ENCODE data around the gene PLEKHF1. TPM values are rescaled to one million over a fixed set of nuclear protein-coding genes. Genes with fewer than 3 reads are reported as not detected.
A peak's percentile ranks its signal among the peaks of the same experiment; 100 is the strongest.

PLEKHF1 gene
- total RNA-seq, 2 experiments from 2014 or later: 20.7 to 21.0 TPM

DNA sequence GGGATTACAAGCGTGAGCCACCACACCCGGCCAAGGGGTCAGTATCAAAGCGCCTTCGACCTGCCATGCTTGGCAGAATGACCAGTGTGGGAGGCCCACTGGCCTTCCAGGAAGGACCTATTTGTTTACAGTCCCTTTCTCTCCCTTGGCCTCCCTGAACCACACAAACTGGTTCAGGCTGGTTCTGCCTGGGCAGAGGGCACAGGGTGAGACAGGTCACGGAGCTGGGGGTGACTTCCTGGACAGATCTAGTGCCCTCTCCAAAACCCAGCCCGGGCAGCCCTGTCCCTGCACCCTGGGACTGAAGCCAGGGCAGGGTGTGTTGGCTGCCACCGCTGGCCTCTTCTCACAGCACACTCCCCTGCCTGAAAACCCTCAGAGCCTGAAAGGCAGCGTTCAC lies 11.3 kb downstream of the PLEKHF1 start:
- peaks cover 82% of the 10 kb centered on the region for H3K4me1 Mint-ChIP-seq (ENCODE audit: low read depth)
- H3K36me3 Mint-ChIP-seq (ENCODE audit: low read depth): peaks cover 23% of the 10 kb centered on the region
- H3K27me3 Mint-ChIP-seq (ENCODE audit: low read depth): no peaks in the 10 kb centered on the region
- no peak for DNase-seq
- CTCF ChIA-PET: interaction anchor here (0.6 to 3.4 kb wide), 3 partner anchors 10 to 66 kb away, joined by 3 to 18 read pairs (median 3); no protein-coding TSS in a partner anchor
- H3K4me3 Mint-ChIP-seq: no peak overlapping the region
- H3K9me3 Mint-ChIP-seq: no peaks in the 10 kb centered on the region
- intact Hi-C loops (cut with micrococcal nuclease): no loop called here
- peak overlapping the region; percentile 67 for H3K27ac Mint-ChIP-seq

- H3K4me1 Mint-ChIP-seq (ENCODE audit: low read depth): peaks cover 77% of the 10 kb centered on the region
- no peak for DNase-seq
- H3K27me3 Mint-ChIP-seq (ENCODE audit: low read depth): no peaks in the 10 kb centered on the region
- no peaks in the 10 kb centered on the region for H3K9me3 Mint-ChIP-seq
- H3K4me3 Mint-ChIP-seq: no peak overlapping the region
- intact Hi-C loops (cut with micrococcal nuclease): no loop called here
- peaks cover 23% of the 10 kb centered on the region for H3K36me3 Mint-ChIP-seq (ENCODE audit: low read depth)
- H3K27ac Mint-ChIP-seq: peak overlapping the region; percentile 67
- CTCF ChIA-PET: interaction anchor here (0.6 to 3.4 kb wide), 4 partner anchors 9 to 67 kb away, joined by 3 to 18 read pairs (median 5); no protein-coding TSS in a partner anchor
Measured at GRCh38 chr19:29677001-29677817, 11.9 kb downstream of the PLEKHF1 start.

DNA sequence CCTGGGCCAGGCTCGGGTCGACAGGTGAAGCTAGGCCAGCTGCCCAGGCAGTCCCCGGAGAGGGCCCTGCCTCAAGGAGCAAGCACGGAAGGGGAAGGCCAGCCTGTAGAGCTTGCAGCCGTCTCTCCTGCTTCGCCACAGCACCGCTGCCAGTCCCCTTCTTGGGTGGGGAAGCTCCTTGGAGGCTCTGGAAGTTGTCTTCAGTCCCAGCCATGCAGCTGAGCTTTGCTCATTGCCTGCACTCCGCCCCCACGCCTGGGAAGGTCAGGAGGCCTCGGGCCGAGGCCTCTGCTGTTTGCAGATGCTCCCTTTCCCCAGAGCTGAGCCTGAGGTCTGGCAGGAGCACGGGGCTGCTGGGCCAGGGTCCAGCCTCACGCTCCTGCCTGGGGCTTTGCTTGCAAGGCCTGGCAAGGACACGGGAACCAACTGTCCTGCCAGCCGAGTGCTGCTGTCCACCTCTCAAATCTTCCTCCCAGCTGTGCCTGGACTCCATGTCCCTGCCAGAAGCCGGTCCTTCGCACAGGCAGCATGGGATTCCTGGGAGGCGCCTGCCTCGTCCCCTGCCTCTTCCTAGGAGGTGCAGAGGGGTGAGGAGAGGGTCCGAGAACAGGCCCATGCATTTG lies 13.3 kb downstream of the PLEKHF1 start:
- Mint-ChIP-seq H3K4me1 (ENCODE audit: low read depth) (peaks cover 64% of the 10 kb centered on the region), H3K36me3 (ENCODE audit: low read depth) (peaks cover 15% of the 10 kb centered on the region), H3K4me3 (no peak overlapping the region), H3K27me3 (ENCODE audit: low read depth) (no peaks in the 10 kb centered on the region), H3K9me3 (no peaks in the 10 kb centered on the region), H3K27ac (no peak overlapping the region)
- intact Hi-C loops (cut with micrococcal nuclease): no loop called here
- DNase-seq: no peak
- CTCF ChIA-PET: interaction anchor here (0.6 to 3.4 kb wide), 6 partner anchors 11 to 72 kb away, joined by 3 to 18 read pairs (median 6); partner anchors contain the start of genes PLEKHF1 and POP4

- H3K4me3 Mint-ChIP-seq: peak overlapping the region; percentile 51
- peaks cover 60% of the 10 kb centered on the region for H3K4me1 Mint-ChIP-seq (ENCODE audit: low read depth)
- CTCF ChIA-PET: interaction anchor here (1.0 to 3.4 kb wide), 6 partner anchors 8 to 69 kb away, joined by 3 to 18 read pairs (median 8); no protein-coding TSS in a partner anchor
- no peaks in the 10 kb centered on the region for H3K27me3 Mint-ChIP-seq (ENCODE audit: low read depth)
- H3K27ac Mint-ChIP-seq: peak overlapping the region; percentile 91
- H3K36me3 Mint-ChIP-seq (ENCODE audit: low read depth): peaks cover 10% of the 10 kb centered on the region
- intact Hi-C loops (cut with micrococcal nuclease): loop anchor here (1.0 to 2.0 kb wide), 2 partner anchors 8 to 15 kb away; partner anchors contain the start of gene PLEKHF1
- DNase-seq: no peak
- no peaks in the 10 kb centered on the region for H3K9me3 Mint-ChIP-seq
Measured at GRCh38 chr19:29679598-29680210, 14.4 kb downstream of the PLEKHF1 start.

DNA sequence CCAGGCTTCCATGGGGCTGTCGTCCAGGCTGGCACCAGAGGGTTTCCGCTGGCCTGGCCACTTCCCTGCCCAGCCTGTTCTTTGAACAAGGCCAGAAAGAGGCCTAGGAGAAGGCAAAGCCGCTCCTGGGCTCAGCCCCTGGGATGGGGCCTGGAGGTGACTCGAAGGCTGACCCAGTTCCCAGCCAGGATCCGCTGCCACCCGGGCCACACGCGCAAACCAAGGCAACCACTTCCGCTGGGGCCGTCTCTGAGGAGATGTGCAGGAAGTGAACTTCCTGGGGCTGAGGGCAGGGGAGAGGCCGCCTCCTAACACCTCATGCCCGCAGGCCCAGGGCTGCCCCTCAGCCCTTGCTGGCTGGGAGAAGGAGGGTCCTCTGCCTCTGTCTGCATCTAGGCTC lies 15.2 kb downstream of the PLEKHF1 start:
- Mint-ChIP-seq H3K27ac (peak overlapping the region; percentile 91), H3K4me1 (ENCODE audit: low read depth) (peaks cover 53% of the 10 kb centered on the region), H3K36me3 (ENCODE audit: low read depth) (peaks cover 4% of the 10 kb centered on the region), H3K27me3 (ENCODE audit: low read depth) (no peaks in the 10 kb centered on the region), H3K4me3 (peak overlapping the region; percentile 66), H3K9me3 (no peaks in the 10 kb centered on the region)
- CTCF ChIA-PET: interaction anchor here (1.0 to 3.9 kb wide), 9 partner anchors 9 to 69 kb away, joined by 3 to 12 read pairs (median 9); no protein-coding TSS in a partner anchor
- peak; percentile 95 for DNase-seq
- intact Hi-C loops (cut with micrococcal nuclease): loop anchor here (1.0 to 2.0 kb wide), 2 partner anchors 9 to 16 kb away; partner anchors contain the start of gene PLEKHF1

GRCh38 chr19:29680937-29681336 lies 15.7 kb downstream of the PLEKHF1 start:
- Mint-ChIP-seq H3K4me1 (ENCODE audit: low read depth) (peaks cover 48% of the 10 kb centered on the region), H3K9me3 (no peaks in the 10 kb centered on the region), H3K4me3 (peak overlapping the region; percentile 66), H3K27me3 (ENCODE audit: low read depth) (no peaks in the 10 kb centered on the region), H3K36me3 (ENCODE audit: low read depth) (peaks cover 2% of the 10 kb centered on the region), H3K27ac (peak overlapping the region; percentile 91)
- intact Hi-C loops (cut with micrococcal nuclease): loop anchor here (1.0 to 2.0 kb wide), 2 partner anchors 10 to 16 kb away; partner anchors contain the start of gene PLEKHF1
- CTCF ChIA-PET: interaction anchor here (1.5 to 3.9 kb wide), 5 partner anchors 9 to 70 kb away, joined by 4 to 12 read pairs (median 9); no protein-coding TSS in a partner anchor
- no peak for DNase-seq

DNA sequence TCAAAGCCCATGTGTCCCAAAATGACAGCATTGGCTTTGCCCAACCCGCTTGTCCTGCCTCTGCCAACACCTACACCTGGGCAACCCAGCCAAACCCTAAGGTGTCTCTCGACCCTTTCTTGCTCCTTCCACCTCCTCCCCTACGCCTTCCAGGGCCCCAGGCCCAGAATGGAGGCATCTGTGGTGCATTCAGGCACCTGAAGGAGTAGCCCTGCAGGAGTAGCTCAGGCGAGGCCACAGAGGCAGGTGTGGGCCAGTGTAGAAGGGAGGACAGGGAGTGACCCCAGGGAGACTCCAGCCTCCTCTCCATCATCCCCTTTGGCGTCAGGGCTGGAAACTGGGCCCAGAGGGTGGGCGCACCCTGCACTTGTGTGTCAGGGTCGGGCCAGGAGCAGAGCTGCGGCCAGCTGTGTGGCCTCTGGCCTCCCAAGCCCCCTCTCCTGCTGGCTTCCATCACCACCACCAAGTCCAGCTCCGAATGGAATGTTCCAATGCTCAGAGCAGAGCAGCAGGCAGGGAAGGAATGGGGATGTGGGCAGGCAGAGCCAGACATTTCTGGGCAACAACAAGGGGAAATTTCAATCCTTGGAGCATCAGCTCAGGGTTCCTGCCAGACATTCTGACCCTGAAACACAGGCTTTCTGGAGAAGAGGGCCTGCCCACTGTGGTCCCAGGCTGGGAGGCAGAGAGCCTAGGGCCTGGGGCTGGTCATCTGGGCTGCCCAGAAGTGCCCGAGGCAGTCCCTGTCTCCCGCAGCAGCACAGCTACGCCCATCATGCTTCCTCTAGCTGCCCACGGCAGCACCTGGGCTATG lies 16.4 kb downstream of the PLEKHF1 start:
- no peak for DNase-seq
- peak overlapping the region; percentile 91 for H3K27ac Mint-ChIP-seq
- H3K4me1 Mint-ChIP-seq (ENCODE audit: low read depth): peaks cover 45% of the 10 kb centered on the region
- intact Hi-C loops (cut with micrococcal nuclease): loop anchor here (2.0 kb wide), 1 partner anchor 17 kb away; the partner anchor contains the start of gene PLEKHF1
- no peaks in the 10 kb centered on the region for H3K9me3 Mint-ChIP-seq
- no peaks in the 10 kb centered on the region for H3K36me3 Mint-ChIP-seq (ENCODE audit: low read depth)
- H3K27me3 Mint-ChIP-seq (ENCODE audit: low read depth): no peaks in the 10 kb centered on the region
- CTCF ChIA-PET: interaction anchor here (0.7 to 3.9 kb wide), 7 partner anchors 9 to 71 kb away, joined by 3 to 12 read pairs (median 9); no protein-coding TSS in a partner anchor
- peak overlapping the region; percentile 66 for H3K4me3 Mint-ChIP-seq

GRCh38 chr19:29682236-29682895 lies 17.1 kb downstream of the PLEKHF1 start:
- no peak overlapping the region for H3K27ac Mint-ChIP-seq
- no peaks in the 10 kb centered on the region for H3K36me3 Mint-ChIP-seq (ENCODE audit: low read depth)
- no peaks in the 10 kb centered on the region for H3K27me3 Mint-ChIP-seq (ENCODE audit: low read depth)
- DNase-seq: no peak
- H3K9me3 Mint-ChIP-seq: no peaks in the 10 kb centered on the region
- CTCF ChIA-PET: interaction anchor here (1.4 to 3.9 kb wide), 5 partner anchors 8 to 71 kb away, joined by 3 to 12 read pairs (median 9); no protein-coding TSS in a partner anchor
- peaks cover 44% of the 10 kb centered on the region for H3K4me1 Mint-ChIP-seq (ENCODE audit: low read depth)
- H3K4me3 Mint-ChIP-seq: no peak overlapping the region
- intact Hi-C loops (cut with micrococcal nuclease): no loop called here

- Mint-ChIP-seq H3K4me1 (ENCODE audit: low read depth) (peaks cover 46% of the 10 kb centered on the region), H3K27me3 (ENCODE audit: low read depth) (no peaks in the 10 kb centered on the region), H3K36me3 (ENCODE audit: low read depth) (no peaks in the 10 kb centered on the region), H3K9me3 (no peaks in the 10 kb centered on the region), H3K27ac (no peak overlapping the region), H3K4me3 (no peak overlapping the region)
- CTCF ChIA-PET: interaction anchor here (3.9 kb wide), 1 partner anchor 72 kb away, joined by 12 read pairs; no protein-coding TSS in a partner anchor
- no peak for DNase-seq
- intact Hi-C loops (cut with micrococcal nuclease): no loop called here
Measured at GRCh38 chr19:29683009-29683408, 17.7 kb downstream of the PLEKHF1 start.

- Mint-ChIP-seq H3K27me3 (ENCODE audit: low read depth) (no peaks in the 10 kb centered on the region), H3K4me3 (no peak overlapping the region), H3K9me3 (peaks cover 4% of the 10 kb centered on the region), H3K4me1 (ENCODE audit: low read depth) (peaks cover 44% of the 10 kb centered on the region), H3K27ac (no peak overlapping the region), H3K36me3 (ENCODE audit: low read depth) (peaks cover 4% of the 10 kb centered on the region)
- no peak for DNase-seq
- CTCF ChIA-PET: interaction anchor here (0.7 to 2.2 kb wide), 3 partner anchors 20 to 75 kb away, joined by 3 to 12 read pairs (median 5); partner anchors contain the start of gene PLEKHF1
- intact Hi-C loops (cut with micrococcal nuclease): no loop called here
Measured at GRCh38 chr19:29685326-29685725, 20.1 kb downstream of the PLEKHF1 start.
